Upper lobe of left lung (tissue), 4 donors: ENCODE data around the gene CARHSP1.

Experiments
- EP300 ChIP-seq, 4 donors: sonication (generic); formaldehyde crosslinking; IDR thresholded peaks; one replicate each; pipeline ENCODE4 v1.5.1; 2017; ENCODE audit warnings: antibody characterized with exemption in 4 of 4, control low read depth in 2 of 4
- TF ChIP-seq, protein P1 (sequence below), 6 experiments: fragments of 450-650 bp in 4 of 6; fragments of 200-600 bp in 2 of 6; sonication (generic) in 2 of 6; IDR thresholded peaks; one replicate each; pipeline ENCODE4 v1.5.1; 2016 to 2019; ENCODE audit warnings: antibody characterized with exemption in 6 of 6

DNA sequence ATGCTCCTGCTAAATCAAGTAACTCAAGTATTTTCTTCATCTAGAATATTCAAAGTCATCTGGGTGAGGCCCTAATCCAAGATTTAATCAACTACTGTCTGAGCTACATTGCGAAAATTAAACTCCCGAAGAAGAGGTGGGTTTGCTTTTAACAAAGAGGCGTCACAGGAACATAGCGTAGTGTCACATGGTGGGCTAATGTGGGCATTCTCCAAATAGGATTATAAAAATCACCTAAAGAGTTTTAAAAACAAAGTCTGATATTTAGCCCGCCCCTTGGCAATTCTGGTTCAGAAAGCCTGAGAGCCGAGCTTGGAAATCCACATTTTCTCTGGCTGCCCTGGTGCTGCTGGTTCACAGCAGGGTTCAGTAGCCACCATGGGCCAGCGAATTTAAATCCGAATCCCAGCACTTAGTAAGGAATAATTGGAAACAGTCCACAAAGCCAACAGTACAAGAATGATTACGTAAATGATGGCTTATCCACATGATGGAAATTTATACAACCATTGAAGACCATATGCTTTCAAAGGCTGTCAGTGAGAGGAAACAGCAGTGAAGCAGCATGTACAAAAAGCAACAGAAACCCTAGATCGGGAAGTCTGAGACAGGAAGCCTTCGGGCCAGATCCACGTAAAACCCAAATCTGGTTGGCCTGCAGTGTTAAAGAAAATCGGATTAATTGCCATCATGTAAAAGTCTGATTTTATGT is 62.4 kb downstream of the CARHSP1 start:
- no peak for TF ChIP-seq EP300 (IDR thresholded peaks at IDR 0.05)
- TF ChIP-seq, protein P1, sequence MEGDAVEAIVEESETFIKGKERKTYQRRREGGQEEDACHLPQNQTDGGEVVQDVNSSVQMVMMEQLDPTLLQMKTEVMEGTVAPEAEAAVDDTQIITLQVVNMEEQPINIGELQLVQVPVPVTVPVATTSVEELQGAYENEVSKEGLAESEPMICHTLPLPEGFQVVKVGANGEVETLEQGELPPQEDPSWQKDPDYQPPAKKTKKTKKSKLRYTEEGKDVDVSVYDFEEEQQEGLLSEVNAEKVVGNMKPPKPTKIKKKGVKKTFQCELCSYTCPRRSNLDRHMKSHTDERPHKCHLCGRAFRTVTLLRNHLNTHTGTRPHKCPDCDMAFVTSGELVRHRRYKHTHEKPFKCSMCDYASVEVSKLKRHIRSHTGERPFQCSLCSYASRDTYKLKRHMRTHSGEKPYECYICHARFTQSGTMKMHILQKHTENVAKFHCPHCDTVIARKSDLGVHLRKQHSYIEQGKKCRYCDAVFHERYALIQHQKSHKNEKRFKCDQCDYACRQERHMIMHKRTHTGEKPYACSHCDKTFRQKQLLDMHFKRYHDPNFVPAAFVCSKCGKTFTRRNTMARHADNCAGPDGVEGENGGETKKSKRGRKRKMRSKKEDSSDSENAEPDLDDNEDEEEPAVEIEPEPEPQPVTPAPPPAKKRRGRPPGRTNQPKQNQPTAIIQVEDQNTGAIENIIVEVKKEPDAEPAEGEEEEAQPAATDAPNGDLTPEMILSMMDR (IDR thresholded peaks at IDR 0.05), result no peak
